ENCODE measurements around the gene FAM124A. TPM values are rescaled to one million over a fixed set of nuclear protein-coding genes. Genes with fewer than 3 reads are reported as not detected.

The FAM124A gene
- polyA plus RNA-seq, 1 donor, result 1.2 TPM

GRCh38 chr13:51332566-51333361, 110.6 kb downstream of the FAM124A start:
- DNase-seq, result no peak
- no peaks in the 10 kb centered on the region for H3K4me1 ChIP-seq (ENCODE audit: control insufficient read depth, insufficient read depth, low read length)
- no peaks in the 10 kb centered on the region for H3K36me3 ChIP-seq (ENCODE audit: control insufficient read depth, insufficient read depth, low read length)
- no peaks in the 10 kb centered on the region for H3K9me3 ChIP-seq (ENCODE audit: control insufficient read depth, low read depth, low read length)
- no peak overlapping the region for H3K4me3 ChIP-seq (ENCODE audit: low read length)
- WGBS (ENCODE audit: insufficient coverage, low lambda C conversion rate), result no CpG with 5 or more reads among the region's 2 CpGs
- H3K27ac ChIP-seq (ENCODE audit: low read length), result no peak overlapping the region
- H3K27me3 ChIP-seq (ENCODE audit: control insufficient read depth, insufficient read depth, low read length), result no peaks in the 10 kb centered on the region

GRCh38 chr13:51333421-51333820, 111.2 kb downstream of the FAM124A start:
- Histone ChIP-seq H3K27ac (ENCODE audit: low read length) (no peak overlapping the region), H3K4me3 (ENCODE audit: low read length) (no peak overlapping the region), H3K9me3 (ENCODE audit: control insufficient read depth, low read depth, low read length) (no peaks in the 10 kb centered on the region), H3K27me3 (ENCODE audit: control insufficient read depth, insufficient read depth, low read length) (no peaks in the 10 kb centered on the region), H3K4me1 (ENCODE audit: control insufficient read depth, insufficient read depth, low read length) (no peaks in the 10 kb centered on the region), H3K36me3 (ENCODE audit: control insufficient read depth, insufficient read depth, low read length) (no peaks in the 10 kb centered on the region)
- DNase-seq, result no peak

- H3K27ac ChIP-seq (ENCODE audit: low read length), result no peak overlapping the region
- no peak for DNase-seq
- no peaks in the 10 kb centered on the region for H3K27me3 ChIP-seq (ENCODE audit: control insufficient read depth, insufficient read depth, low read length)
- no peaks in the 10 kb centered on the region for H3K4me1 ChIP-seq (ENCODE audit: control insufficient read depth, insufficient read depth, low read length)
- no peak overlapping the region for H3K4me3 ChIP-seq (ENCODE audit: low read length)
- no peaks in the 10 kb centered on the region for H3K9me3 ChIP-seq (ENCODE audit: control insufficient read depth, low read depth, low read length)
- no peaks in the 10 kb centered on the region for H3K36me3 ChIP-seq (ENCODE audit: control insufficient read depth, insufficient read depth, low read length)
Observed at GRCh38 chr13:51333826-51334225, 111.6 kb downstream of the FAM124A start.

Other genes starting within 250 kb of the FAM124A start
- not detected for gene C13orf42, start 111.1 kb upstream of the FAM124A start, polyA plus RNA-seq
- gene SERPINE3, start 117.3 kb downstream of the FAM124A start, polyA plus RNA-seq, result 0.66 TPM
- 24.4 TPM for gene INTS6, start 230.6 kb downstream of the FAM124A start, polyA plus RNA-seq